Glutamatergic neuron (in vitro differentiated cells): ENCODE results near the gene NDC1. TPM values are rescaled to one million over a fixed set of nuclear protein-coding genes. Genes with fewer than 3 reads are reported as not detected.
A peak's percentile ranks its signal among the peaks of the same experiment; 100 is the strongest.

ENCODE experiments used
- DNase-seq: peaks from one replicate; pipeline ENCODE4 v3.0.0; 2022
- H3K27ac Mint-ChIP-seq: one replicate; pipeline ENCODE4 v1.8.0; 2020; ENCODE audit warnings: mild to moderate bottlenecking, mixed read lengths, inconsistent platforms; ENCODE audit not compliant: unreplicated experiment
- H3K27me3 Mint-ChIP-seq: one replicate; pipeline ENCODE4 v1.8.0; 2020; ENCODE audit warnings: mild to moderate bottlenecking, moderate library complexity, mixed read lengths, inconsistent platforms; ENCODE audit not compliant: unreplicated experiment
- H3K36me3 Mint-ChIP-seq: one replicate; pipeline ENCODE4 v1.8.0; 2020; ENCODE audit warnings: mild to moderate bottlenecking, mixed read lengths, inconsistent platforms; ENCODE audit not compliant: unreplicated experiment
- H3K4me1 Mint-ChIP-seq: one replicate; pipeline ENCODE4 v1.8.0; 2020; ENCODE audit warnings: mild to moderate bottlenecking, low read depth, mixed read lengths, inconsistent platforms; ENCODE audit not compliant: unreplicated experiment
- H3K4me3 Mint-ChIP-seq: one replicate; pipeline ENCODE4 v1.8.0; 2020; ENCODE audit warnings: mild to moderate bottlenecking, mixed read lengths, inconsistent platforms; ENCODE audit not compliant: unreplicated experiment
- H3K9me3 Mint-ChIP-seq: one replicate; pipeline ENCODE4 v1.8.0; 2020; ENCODE audit warnings: mild to moderate bottlenecking, moderate library complexity, mixed read lengths, inconsistent platforms; ENCODE audit not compliant: unreplicated experiment
- CTCF ChIP-seq: fragments of 200-600 bp; sonication (generic); IDR thresholded peaks from one replicate; pipeline ENCODE4 v1.5.0; 2021; ENCODE audit not compliant: partially characterized antibody, unreplicated experiment
- total RNA-seq: library from RNA; stranded (reverse); fragmentation: NEBNext Ultra II Directional; extraction: Animal tissue kit (Norgen Biotek cat#: 25700); gene quantifications from one replicate; pipeline ENCODE4 v1.2.1, GENCODE V29; 2021; ENCODE audit not compliant: unreplicated experiment

The NDC1 gene
- total RNA-seq, 1 donor from 2014 or later, result 10.6 TPM

DNA sequence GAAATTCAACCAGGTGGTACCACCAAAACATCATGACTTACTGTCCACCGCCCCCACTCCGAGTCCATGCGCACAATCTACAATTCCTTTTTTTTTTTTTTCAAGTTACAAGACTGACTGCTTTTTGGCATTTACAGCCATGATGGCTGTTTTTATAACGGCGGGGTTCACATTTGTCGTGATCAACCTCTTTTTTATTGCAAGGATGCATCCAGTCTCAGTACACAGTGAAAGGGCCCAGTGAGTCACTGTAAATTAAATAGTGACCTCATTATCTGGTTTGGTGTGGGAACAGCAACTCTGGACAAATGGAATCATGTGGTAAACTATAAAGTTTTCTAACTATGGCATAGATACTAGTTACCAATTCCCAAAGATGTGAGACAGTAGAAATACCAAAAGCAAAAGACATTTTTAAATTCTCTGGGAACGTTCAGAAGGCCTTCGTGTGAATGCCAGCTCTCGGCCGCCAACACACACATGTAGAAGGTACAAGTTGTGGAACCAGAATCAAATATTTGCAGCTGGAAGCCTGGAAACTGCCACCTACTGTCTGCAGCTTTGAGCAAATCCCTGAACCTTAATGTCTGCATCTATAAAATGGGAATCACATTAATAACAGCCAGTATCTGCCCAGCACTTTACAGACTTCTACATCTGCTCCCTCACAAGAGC is 104.0 kb downstream of the NDC1 start:
- no peak for DNase-seq
- peaks cover 18% of the 10 kb centered on the region for H3K4me1 Mint-ChIP-seq
- TF ChIP-seq CTCF, result no peak
- H3K27ac Mint-ChIP-seq, result peak overlapping the region; percentile 20
- no peaks in the 10 kb centered on the region for H3K36me3 Mint-ChIP-seq
- no peaks in the 10 kb centered on the region for H3K27me3 Mint-ChIP-seq
- H3K9me3 Mint-ChIP-seq, result peaks cover 4% of the 10 kb centered on the region
- H3K4me3 Mint-ChIP-seq, result peak overlapping the region; percentile 44

DNA sequence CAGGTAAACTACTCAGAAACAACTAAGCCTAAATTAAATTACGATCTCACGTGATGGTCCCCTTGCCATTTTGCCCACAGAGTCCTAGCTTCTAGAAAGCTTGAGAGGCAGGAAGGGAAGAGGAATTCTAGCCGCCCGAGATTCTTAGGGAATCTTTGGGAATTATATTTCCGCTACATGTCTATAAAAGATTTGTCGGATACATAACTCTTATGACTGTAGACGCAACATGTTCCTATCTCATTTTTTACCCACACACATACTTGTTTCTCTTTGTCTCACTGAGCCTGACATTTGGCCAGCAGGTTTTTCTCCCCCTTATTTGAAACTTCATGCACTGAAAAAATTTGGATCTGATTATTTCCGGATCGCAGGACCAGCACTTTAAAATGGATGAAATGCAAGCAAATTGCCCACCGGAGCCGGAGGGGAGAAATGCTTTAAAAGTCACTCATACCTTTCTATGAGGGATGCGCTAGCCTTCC is 104.6 kb downstream of the NDC1 start:
- TF ChIP-seq CTCF, result no peak
- H3K4me1 Mint-ChIP-seq, result peaks cover 18% of the 10 kb centered on the region
- peaks cover 4% of the 10 kb centered on the region for H3K9me3 Mint-ChIP-seq
- DNase-seq, result no peak
- H3K4me3 Mint-ChIP-seq, result no peak overlapping the region
- no peaks in the 10 kb centered on the region for H3K27me3 Mint-ChIP-seq
- no peak overlapping the region for H3K27ac Mint-ChIP-seq
- H3K36me3 Mint-ChIP-seq, result no peaks in the 10 kb centered on the region

- Mint-ChIP-seq H3K36me3 (no peaks in the 10 kb centered on the region), H3K27ac (no peak overlapping the region), H3K4me3 (no peak overlapping the region), H3K27me3 (no peaks in the 10 kb centered on the region), H3K4me1 (peaks cover 18% of the 10 kb centered on the region), H3K9me3 (peaks cover 4% of the 10 kb centered on the region)
- no peak for DNase-seq
- no peak for TF ChIP-seq CTCF
Observed at GRCh38 chr1:53732912-53733317, 105.2 kb downstream of the NDC1 start.

DNA sequence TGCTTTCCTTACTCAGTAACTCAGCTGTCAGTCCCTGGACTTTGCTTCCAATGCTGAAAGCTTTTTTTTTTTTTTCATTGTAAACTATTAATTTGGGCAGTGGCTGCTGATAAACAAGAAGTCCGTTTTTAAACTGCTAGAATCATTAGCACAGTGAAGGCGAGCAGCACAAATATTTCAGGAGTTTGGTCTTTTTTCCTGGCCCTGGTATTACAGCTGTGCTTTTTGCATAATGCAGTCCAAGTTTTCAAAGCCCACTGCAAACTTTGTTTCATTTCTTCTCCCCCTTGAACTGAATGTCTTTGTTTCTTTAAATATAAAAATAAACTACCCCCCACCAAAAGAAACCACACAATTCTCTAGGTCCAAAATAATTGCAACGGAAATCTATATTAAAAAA is 105.7 kb downstream of the NDC1 start:
- no peak overlapping the region for H3K27ac Mint-ChIP-seq
- DNase-seq, result no peak
- peaks cover 18% of the 10 kb centered on the region for H3K4me1 Mint-ChIP-seq
- H3K9me3 Mint-ChIP-seq, result peaks cover 3% of the 10 kb centered on the region
- no peaks in the 10 kb centered on the region for H3K27me3 Mint-ChIP-seq
- no peaks in the 10 kb centered on the region for H3K36me3 Mint-ChIP-seq
- H3K4me3 Mint-ChIP-seq, result no peak overlapping the region
- no peak for TF ChIP-seq CTCF

DNA sequence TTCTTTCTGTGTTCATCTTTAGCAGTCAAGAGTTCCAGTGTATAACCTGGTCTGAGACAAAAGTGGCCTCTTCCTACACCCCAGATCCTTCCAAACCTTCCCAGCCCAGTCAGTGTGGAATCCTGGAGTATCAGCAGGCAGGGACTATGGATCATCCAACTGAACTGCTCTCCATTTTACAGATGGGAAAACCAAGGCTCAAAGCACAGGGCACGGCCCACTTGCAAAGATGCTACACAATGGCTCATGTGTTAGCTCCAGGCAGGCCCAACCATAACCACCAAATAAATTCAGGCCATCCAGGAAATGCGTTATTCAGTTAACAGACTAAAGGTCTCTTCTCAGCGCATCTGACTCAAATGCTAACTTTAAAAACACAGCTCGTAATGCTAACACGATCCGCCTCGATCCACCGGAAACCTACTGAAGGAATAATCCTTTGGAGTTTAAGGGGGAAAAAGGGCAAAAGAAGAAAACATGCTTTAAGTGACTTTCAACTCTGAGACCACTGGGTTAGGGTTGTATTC is 106.3 kb downstream of the NDC1 start:
- Mint-ChIP-seq H3K4me3 (no peak overlapping the region), H3K9me3 (peaks cover 2% of the 10 kb centered on the region), H3K4me1 (peaks cover 18% of the 10 kb centered on the region), H3K36me3 (no peaks in the 10 kb centered on the region), H3K27me3 (no peaks in the 10 kb centered on the region), H3K27ac (no peak overlapping the region)
- no peak for DNase-seq
- no peak for TF ChIP-seq CTCF
